HepG2 (cell line): ENCODE results near the gene CELF4.

Experiments used
- EP300 ChIP-seq, 3 experiments: sonication (generic) in 1 of 3; formaldehyde crosslinking in 1 of 3; IDR thresholded peaks; 2 replicates each; pipeline versions ENCODE4 v1.5.1 to v1.6.1; 2011 to 2020; ENCODE audit warnings: low read depth in 2 of 3, low read length in 2 of 3, borderline replicate concordance in 1 of 3, improper control_type of control experiment in 1 of 3, mild to moderate bottlenecking in 1 of 3, missing genetic modification reagents in 1 of 3, moderate library complexity in 1 of 3
- KAT2B ChIP-seq: fragments of 150-350 bp; IDR thresholded peaks from 2 replicates; pipeline ENCODE4 v1.6.1; 2014; ENCODE audit warnings: low read depth, low read length, borderline replicate concordance
- TF ChIP-seq, protein P1 (sequence below): sonication (generic); formaldehyde crosslinking; IDR thresholded peaks from 2 replicates; pipeline ENCODE4 v1.9.0; 2022; ENCODE audit warnings: missing genetic modification reagents, mild to moderate bottlenecking, borderline replicate concordance

DNA sequence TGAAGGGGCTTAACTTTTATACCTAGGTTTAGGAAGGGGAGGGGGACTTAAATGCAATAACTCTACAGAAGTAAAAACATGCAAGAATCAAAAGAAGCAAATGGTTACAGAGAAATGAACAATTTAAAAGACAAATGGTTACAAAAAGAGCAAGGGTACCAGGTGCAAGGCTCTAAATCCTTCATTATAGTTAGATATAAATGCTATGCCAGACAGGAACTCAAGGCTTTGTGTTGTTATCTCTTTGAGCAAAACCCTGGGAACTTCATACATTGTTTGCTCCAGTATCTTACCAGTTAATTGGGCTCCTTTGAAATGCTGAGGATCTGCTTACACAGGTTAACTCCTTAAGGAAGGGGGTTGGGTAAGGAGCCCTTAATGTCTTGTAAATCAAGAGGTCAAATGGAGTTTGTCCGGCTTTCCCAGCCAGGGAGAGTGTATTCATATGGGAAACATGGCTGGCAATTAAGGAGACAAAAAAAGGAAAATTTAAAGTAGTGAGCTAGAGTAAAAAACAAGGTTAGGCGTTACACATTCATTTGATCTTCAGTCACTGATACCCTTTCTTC is 347.5 kb downstream of the CELF4 start:
- TF ChIP-seq EP300 (IDR thresholded peaks at IDR 0.05; ENCODE audit: low read depth in 2 of 2, low read length in 2 of 2) (no peak), EP300 (CRISPR knock-in tag; IDR thresholded peaks at IDR 0.05; ENCODE audit: borderline replicate concordance) (no peak), KAT2B (no peak)
- TF ChIP-seq, protein P1, sequence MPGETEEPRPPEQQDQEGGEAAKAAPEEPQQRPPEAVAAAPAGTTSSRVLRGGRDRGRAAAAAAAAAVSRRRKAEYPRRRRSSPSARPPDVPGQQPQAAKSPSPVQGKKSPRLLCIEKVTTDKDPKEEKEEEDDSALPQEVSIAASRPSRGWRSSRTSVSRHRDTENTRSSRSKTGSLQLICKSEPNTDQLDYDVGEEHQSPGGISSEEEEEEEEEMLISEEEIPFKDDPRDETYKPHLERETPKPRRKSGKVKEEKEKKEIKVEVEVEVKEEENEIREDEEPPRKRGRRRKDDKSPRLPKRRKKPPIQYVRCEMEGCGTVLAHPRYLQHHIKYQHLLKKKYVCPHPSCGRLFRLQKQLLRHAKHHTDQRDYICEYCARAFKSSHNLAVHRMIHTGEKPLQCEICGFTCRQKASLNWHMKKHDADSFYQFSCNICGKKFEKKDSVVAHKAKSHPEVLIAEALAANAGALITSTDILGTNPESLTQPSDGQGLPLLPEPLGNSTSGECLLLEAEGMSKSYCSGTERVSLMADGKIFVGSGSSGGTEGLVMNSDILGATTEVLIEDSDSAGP (CRISPR knock-in tag) = no peak
